IMR-90 (cell line): ENCODE measurements around the gene RIMS1. TPM values are rescaled to one million over a fixed set of nuclear protein-coding genes. Genes with fewer than 3 reads are reported as not detected.
A peak's percentile ranks its signal among the peaks of the same experiment; 100 is the strongest.

Source experiments
- ATAC-seq: fragments of 200-7000 bp; cut with Tn5 transposase; 2 replicates; pipeline ENCODE4 v1.9.1; 2020; ENCODE audit warnings: low read depth, mild to moderate bottlenecking, moderate library complexity
- BruUV-seq: library from RNA; stranded (reverse); fragments of 400-500 nt; replicated peaks from 2 replicates; lab custom pipeline; 2021; lab: Mats Ljungman, UMichigan
- CTCF ChIA-PET: fragments of 300-600 bp; formaldehyde crosslinking; extraction: SDS; loops from one replicate; lab custom pipeline; 2021; ENCODE audit warnings: antibody characterized with exemption; lab: Yijun Ruan, JAX
- POLR2A ChIA-PET: fragments of 300-600 bp; sonication (Branson Sonifier 250); formaldehyde crosslinking; loops from one replicate; lab custom pipeline; 2022; ENCODE audit warnings: antibody characterized with exemption; ENCODE audit not compliant: unreplicated experiment; lab: Charles Lee
- DNase-seq: peaks from one replicate; pipeline ENCODE4 v3.0.0; 2013
- H2AFZ ChIP-seq: replicated peaks from 2 replicates; pipeline ENCODE3; 2013; ENCODE audit warnings: low read length, mild to moderate bottlenecking; ENCODE audit not compliant: poor library complexity
- H2AK5ac ChIP-seq: 2 replicates; pipeline ENCODE4 v1.6.1; 2013; ENCODE audit warnings: low read depth, low read length, inconsistent platforms
- H2AK9ac ChIP-seq: replicated peaks from 2 replicates; pipeline ENCODE3; 2013; ENCODE audit warnings: mild to moderate bottlenecking, low read depth, low read length, moderate library complexity; ENCODE audit not compliant: poor library complexity
- H2BK120ac ChIP-seq: 2 replicates; pipeline ENCODE4 v1.6.1; 2013; ENCODE audit warnings: low read depth, low read length, inconsistent platforms
- H2BK15ac ChIP-seq: 3 replicates; pipeline ENCODE4 v1.6.1; 2013; ENCODE audit warnings: low read depth, low read length, inconsistent platforms
- H2BK20ac ChIP-seq: 2 replicates; pipeline ENCODE4 v1.6.1; 2013; ENCODE audit warnings: low read depth, mild to moderate bottlenecking, inconsistent platforms, low read length, moderate library complexity
- H2BK5ac ChIP-seq: 2 replicates; pipeline ENCODE4 v1.6.1; 2013; ENCODE audit warnings: mild to moderate bottlenecking, low read depth, low read length, inconsistent platforms; ENCODE audit not compliant: poor library complexity, severe bottlenecking
- H3K14ac ChIP-seq: replicated peaks from 2 replicates; pipeline ENCODE4 v1.6.1; 2013; ENCODE audit warnings: low read depth, low read length, inconsistent platforms
- H3K18ac ChIP-seq: 2 replicates; pipeline ENCODE4 v1.6.1; 2013; ENCODE audit warnings: low read depth, low read length, control low read depth
- H3K23ac ChIP-seq: 2 replicates; pipeline ENCODE4 v1.6.1; 2013; ENCODE audit warnings: low read depth, low read length, inconsistent platforms
- H3K27ac ChIP-seq: 2 replicates; pipeline ENCODE4 v1.5.1; 2013; ENCODE audit warnings: mild to moderate bottlenecking, control low read depth, low read length; ENCODE audit not compliant: insufficient read depth
- H3K27me3 ChIP-seq: 2 replicates; pipeline ENCODE4 v1.6.1; 2013; ENCODE audit warnings: low read length; ENCODE audit not compliant: control insufficient read depth, insufficient read depth
- H3K36me3 ChIP-seq: 2 replicates; pipeline ENCODE4 v1.6.1; 2013; ENCODE audit warnings: low read length, mixed read lengths; ENCODE audit not compliant: control insufficient read depth, insufficient read depth
- H3K4ac ChIP-seq: 2 replicates; pipeline ENCODE4 v1.6.1; 2013; ENCODE audit warnings: low read depth, low read length, inconsistent platforms
- H3K4me1 ChIP-seq: 2 replicates; pipeline ENCODE4 v1.6.1; 2013; ENCODE audit warnings: low read length, mixed read lengths; ENCODE audit not compliant: control insufficient read depth, insufficient read depth
- H3K4me2 ChIP-seq: 2 replicates; pipeline ENCODE4 v1.6.1; 2013; ENCODE audit warnings: low read depth, mild to moderate bottlenecking, control low read depth, low read length, moderate library complexity
- H3K4me3 ChIP-seq: 2 replicates; pipeline ENCODE4 v1.5.1; 2013; ENCODE audit warnings: low read depth, mild to moderate bottlenecking, control low read depth, low read length, moderate library complexity; ENCODE audit not compliant: insufficient read depth
- H3K56ac ChIP-seq: 2 replicates; pipeline ENCODE4 v1.6.1; 2013; ENCODE audit warnings: low read length, inconsistent platforms; ENCODE audit not compliant: insufficient read depth; ENCODE audit errors: extremely low read depth
- H3K79me1 ChIP-seq, 2 experiments: 2 replicates each; pipeline ENCODE4 v1.6.1; 2013; ENCODE audit warnings: low read length in 2 of 2, inconsistent platforms in 1 of 2, low read depth in 1 of 2
- H3K9ac ChIP-seq: 2 replicates; pipeline ENCODE4 v1.6.1; 2013; ENCODE audit warnings: low read depth, low read length, control low read depth
- H3K9me1 ChIP-seq: 2 replicates; pipeline ENCODE4 v1.6.1; 2013; ENCODE audit warnings: low read length, inconsistent platforms; ENCODE audit not compliant: insufficient read depth
- H3K9me3 ChIP-seq: 2 replicates; pipeline ENCODE4 v1.6.1; 2013; ENCODE audit warnings: low read length; ENCODE audit not compliant: control insufficient read depth, insufficient read depth
- H4K20me1 ChIP-seq: 2 replicates; pipeline ENCODE4 v1.6.1; 2013; ENCODE audit warnings: low read length, inconsistent platforms; ENCODE audit not compliant: insufficient read depth
- H4K5ac ChIP-seq: 2 replicates; pipeline ENCODE4 v1.6.1; 2013; ENCODE audit warnings: mild to moderate bottlenecking, low read depth, low read length, control low read depth
- H4K8ac ChIP-seq, 2 experiments: 2 replicates each; pipeline ENCODE4 v1.6.1; 2013; ENCODE audit warnings: low read depth in 2 of 2, low read length in 2 of 2, control low read depth in 1 of 2, inconsistent platforms in 1 of 2
- H4K91ac ChIP-seq: 2 replicates; pipeline ENCODE4 v1.6.1; 2013; ENCODE audit warnings: low read depth, low read length, inconsistent platforms; ENCODE audit not compliant: insufficient read depth
- CEBPB ChIP-seq: IDR thresholded peaks from 2 replicates; pipeline ENCODE4 v1.6.1; 2012; ENCODE audit warnings: low read depth, low read length, improper control_type of control experiment
- FOS ChIP-seq: fragments of 150-350 bp; IDR thresholded peaks from 2 replicates; pipeline ENCODE4 v1.6.1; 2016; ENCODE audit warnings: low read depth, low read length
- WGBS, 2 experiments: methylation state at CpG; one replicate each; pipeline versions ENCODE4 v1.1.5 to v1.1.7; 2013; ENCODE audit warnings: missing lambda C conversion rate in 2 of 2; ENCODE audit not compliant: insufficient read length in 1 of 2; ENCODE audit errors: extremely low coverage in 2 of 2; 5-methylcytosine and 5-hydroxymethylcytosine counted together
- dilution Hi-C: fragments of 300-500 bp; cut with HindIII; formaldehyde crosslinking; loops from one replicate; pipeline ENCODE4 v1.14.3; 2018; ENCODE audit warnings: low sequenced_read_pairs; ENCODE audit not compliant: unreplicated experiment
- in situ Hi-C: fragments of 300-500 bp; cut with MboI; formaldehyde crosslinking; loops from 3 replicates; pipeline ENCODE4 v1.14.3; 2019; ENCODE audit warnings: low sequenced_read_pairs, inconsistent platforms, mixed read lengths
- intact Hi-C: fragments of 100-400 bp; cut with micrococcal nuclease; formaldehyde crosslinking; loops from 2 replicates; pipeline ENCODE4 v1.10.0; 2022
- polyA plus RNA-seq, 3 experiments: library from polyadenylated mRNA; depleted of rRNA; stranded (reverse); fragments of >200 nt; gene quantifications; 2 replicates each; pipeline ENCODE4 v1.2.3, GENCODE V29; 2012; ENCODE audit warnings: low replicate concordance in 1 of 3
- total RNA-seq: library from RNA; depleted of rRNA; stranded (reverse); fragments of >200 nt; gene quantifications from 2 replicates; pipeline ENCODE4 v1.2.3, GENCODE V29; 2012

RIMS1 gene
- total and polyA plus RNA-seq, 2 of the 4 experiments (the other 2 are of a cell fraction) = 0.44 to 3.8 TPM

DNA sequence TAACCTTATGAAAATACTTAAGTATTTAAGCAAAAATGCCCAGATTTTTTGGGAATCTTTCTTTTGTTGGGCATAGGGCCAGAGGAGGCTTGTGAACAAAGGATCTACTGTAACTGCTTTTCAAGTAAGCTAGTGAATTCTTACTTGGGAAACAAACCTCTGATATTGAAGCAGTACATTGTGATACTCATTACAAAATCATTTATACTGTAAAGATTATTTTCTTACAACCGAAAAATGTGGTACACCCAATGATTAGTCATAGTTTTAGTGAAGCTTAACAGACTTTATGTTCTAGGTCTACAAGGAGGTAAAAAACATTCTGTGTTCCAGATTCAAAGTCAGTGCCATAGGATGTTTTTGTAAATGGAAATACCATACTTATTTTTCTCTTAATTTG lies 462.6 kb downstream of the RIMS1 start:
- in situ Hi-C loops = no loop called here
- no CpG with 5 or more reads among the region's 1 CpG for WGBS, 2 experiments
- DNase-seq = peak; percentile 86

More for the DNA sequence above, 462.6 kb downstream of the RIMS1 start:
- ChIA-PET CTCF (no interaction called here), POLR2A (no interaction called here)
- Histone ChIP-seq H3K27ac (no peak overlapping the region), H3K4ac (no peak overlapping the region), H2BK15ac (no peak overlapping the region), H3K79me1 (no peaks in the 10 kb centered on the region), H3K36me3 (no peaks in the 10 kb centered on the region), H2AK5ac (no peak overlapping the region), H3K4me1 (no peaks in the 10 kb centered on the region), H2BK20ac (no peak overlapping the region), H3K56ac (no peak overlapping the region), H4K8ac (no peak overlapping the region), H4K91ac (no peak overlapping the region), H3K27me3 (no peaks in the 10 kb centered on the region), H3K14ac (no peak overlapping the region), H2AK9ac (no peak overlapping the region), H2BK5ac (peak overlapping the region; percentile 3), H3K18ac (no peak overlapping the region), H3K9me3 (no peaks in the 10 kb centered on the region), H4K5ac (no peak overlapping the region), H3K4me3 (no peak overlapping the region), H2AFZ (no peak overlapping the region), H3K9me1 (no peaks in the 10 kb centered on the region), H4K20me1 (no peaks in the 10 kb centered on the region), H3K9ac (no peak overlapping the region), H3K4me2 (no peak overlapping the region), H2BK120ac (no peak overlapping the region), H3K23ac (no peak overlapping the region)
- no TSS peak for BruUV-seq
- dilution Hi-C loops = no loop called here
- TF ChIP-seq CEBPB (no peak), FOS (0 out of 2 replicates have a peak, but pooled peaks have one; percentile 14)
- intact Hi-C loops = no loop called here
- ATAC-seq = peak; percentile 82
